Midbrain (tissue), 1 donor: Measurements from ENCODE around the gene MTHFD2.
"Not testable (repeated sequence)": the region's sequence is repeated elsewhere in the genome, so short reads cannot be mapped to it uniquely, and the experiment has no call there.

Experiments
- DNase-seq: peaks from one replicate; lab custom pipeline; 2025; lab: John Stamatoyannopoulos, UW

MTHFD2 gene

GRCh38 chr2:74228772-74229171 lies 30.4 kb downstream of the MTHFD2 start:
- DNase-seq, result no peak

DNA sequence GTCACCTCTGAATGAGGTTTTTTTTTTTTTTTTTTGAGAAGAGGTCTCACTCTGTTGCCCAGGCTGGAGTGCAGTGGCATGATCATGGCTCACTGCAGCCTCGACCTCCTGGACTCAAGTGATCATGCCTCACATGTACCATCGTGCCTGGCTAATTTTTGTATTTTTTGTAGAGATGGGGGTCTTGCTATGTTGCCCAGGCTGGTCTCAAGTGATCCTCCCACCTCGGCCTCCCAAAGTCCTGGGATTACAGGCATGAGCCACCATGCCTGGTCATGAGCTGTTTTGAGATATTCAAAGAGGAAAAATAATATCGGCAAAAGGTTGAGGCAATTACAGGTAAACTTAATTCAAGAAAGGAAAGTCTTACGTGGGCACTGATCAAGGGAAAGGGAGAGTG lies 31.4 kb downstream of the MTHFD2 start:
- DNase-seq, result not testable (repeated sequence)

- no peak for DNase-seq
Observed at GRCh38 chr2:74232426-74232825, 34.0 kb downstream of the MTHFD2 start.

- DNase-seq, result no peak
Observed at GRCh38 chr2:74233648-74234047, 35.2 kb downstream of the MTHFD2 start.

DNA sequence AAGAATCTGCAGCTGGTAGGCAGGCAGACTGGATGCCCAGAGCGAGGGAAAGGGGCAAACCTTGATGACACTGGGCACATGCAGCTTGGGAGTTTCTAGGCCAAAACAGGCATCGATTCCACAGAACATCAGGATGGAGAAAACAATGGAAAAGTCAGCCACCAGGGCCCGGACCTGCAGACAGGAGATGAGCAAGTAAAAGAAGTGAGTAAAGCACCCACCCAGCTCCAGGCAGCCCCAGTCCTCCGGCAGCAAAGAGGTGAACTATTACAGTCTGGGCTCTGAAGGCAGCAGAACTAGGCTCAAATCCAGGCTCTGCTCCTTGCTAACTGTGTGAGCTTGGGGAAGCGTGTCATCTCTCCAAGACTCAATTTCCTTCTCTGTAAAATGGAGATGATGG lies 36.6 kb downstream of the MTHFD2 start:
- DNase-seq, result no peak

DNA sequence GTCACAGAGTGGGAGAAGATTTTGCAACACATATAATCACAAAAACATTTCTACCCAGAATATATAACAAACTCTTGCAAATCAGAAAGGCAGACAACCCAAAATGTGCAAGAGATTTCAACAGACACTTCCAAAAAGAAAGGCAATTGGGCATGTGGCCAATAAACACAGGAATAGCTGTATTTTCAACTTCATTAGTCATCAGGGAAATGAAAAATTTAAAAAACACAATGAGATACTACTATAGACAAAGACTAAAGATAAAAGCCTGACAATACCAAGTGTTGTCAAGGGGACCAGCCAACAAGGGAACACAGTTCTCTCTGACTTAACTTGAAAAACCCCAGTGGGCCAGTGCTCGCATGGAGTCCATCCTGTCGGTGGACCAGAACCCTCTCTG lies 40.5 kb downstream of the MTHFD2 start:
- no peak for DNase-seq

DNA sequence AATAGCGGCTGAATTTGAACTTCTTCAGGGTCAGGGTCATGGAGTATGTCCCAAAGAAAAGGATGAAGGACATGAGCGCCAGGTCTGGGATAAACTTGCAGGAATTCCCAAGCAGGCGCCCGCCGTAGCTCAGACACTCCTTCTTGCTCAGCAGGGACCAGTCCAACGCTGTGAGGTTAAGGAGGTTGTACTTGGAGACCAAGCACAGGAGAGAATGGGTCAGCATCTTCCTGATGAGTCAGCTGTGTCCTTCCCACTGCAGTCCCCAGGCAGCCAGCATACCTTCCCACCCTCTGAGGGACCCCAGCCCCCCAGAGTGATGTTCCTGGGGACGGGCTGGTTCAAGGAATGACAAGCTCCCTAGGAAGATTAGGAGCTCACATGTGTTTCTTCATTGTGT lies 40.9 kb downstream of the MTHFD2 start:
- DNase-seq, result no peak

- no peak for DNase-seq
Observed at GRCh38 chr2:74242354-74243071, 44.1 kb downstream of the MTHFD2 start.

GRCh38 chr2:74244286-74244685 lies 45.9 kb downstream of the MTHFD2 start:
- no peak for DNase-seq

- no peak for DNase-seq
Observed at GRCh38 chr2:74246496-74247195, 48.2 kb downstream of the MTHFD2 start.

DNA sequence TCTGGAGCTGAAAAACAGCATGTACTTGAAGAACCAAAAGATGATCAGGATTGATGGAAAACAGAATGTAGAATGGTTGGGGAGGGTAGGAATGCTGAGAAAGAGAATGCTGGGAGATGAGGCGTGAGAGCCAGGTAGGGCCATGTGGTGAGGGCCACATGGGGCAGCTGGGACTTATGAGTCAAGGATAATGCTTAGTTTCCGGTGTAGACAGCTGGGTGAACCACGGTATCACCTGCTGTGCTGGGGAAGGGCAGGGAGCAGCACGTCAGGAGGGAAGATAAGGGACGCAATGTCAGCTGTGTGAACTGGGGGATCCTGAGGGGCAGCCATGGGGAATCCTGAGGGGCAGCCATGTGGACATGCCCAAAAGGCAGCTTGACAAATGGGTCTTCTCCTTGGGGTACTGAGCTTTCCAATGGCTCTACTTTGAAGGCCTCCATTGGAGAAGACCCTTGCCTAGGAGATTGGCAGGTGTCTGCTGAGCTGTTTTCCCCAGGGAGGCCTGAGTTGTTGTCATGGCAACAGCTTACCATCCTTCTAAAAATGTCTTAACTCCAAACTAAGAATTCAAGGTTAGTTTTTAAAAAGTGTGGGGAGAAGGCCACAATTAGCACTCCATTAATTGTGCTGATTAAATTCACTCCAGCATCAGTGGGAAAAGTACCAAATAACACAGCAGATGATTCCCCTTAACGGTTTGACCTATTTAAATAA lies 51.1 kb downstream of the MTHFD2 start:
- DNase-seq, result no peak

DNA sequence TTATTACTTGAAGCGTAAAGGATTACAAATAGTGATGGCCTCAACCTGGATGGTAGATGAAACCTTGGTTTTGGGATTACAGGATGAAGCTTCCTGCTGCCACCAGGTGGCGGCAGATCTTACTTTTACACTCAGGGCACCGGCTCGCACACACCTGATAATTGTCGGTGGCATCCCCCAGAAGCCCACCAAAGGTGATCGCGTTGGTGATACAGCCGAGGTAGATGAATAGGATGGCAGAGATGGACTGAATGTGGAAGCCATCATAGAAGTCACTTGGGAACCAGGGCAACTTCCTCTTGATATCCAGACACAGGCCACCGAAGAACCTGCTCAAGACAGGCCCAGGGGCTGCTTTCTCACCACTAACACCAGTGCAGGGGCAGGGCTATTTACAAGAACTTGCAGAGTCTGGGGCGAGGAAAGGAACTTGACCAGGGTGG lies 51.8 kb downstream of the MTHFD2 start:
- DNase-seq, result peak; percentile 25

- no peak for DNase-seq
Observed at GRCh38 chr2:74252036-74252435, 53.6 kb downstream of the MTHFD2 start.

DNA sequence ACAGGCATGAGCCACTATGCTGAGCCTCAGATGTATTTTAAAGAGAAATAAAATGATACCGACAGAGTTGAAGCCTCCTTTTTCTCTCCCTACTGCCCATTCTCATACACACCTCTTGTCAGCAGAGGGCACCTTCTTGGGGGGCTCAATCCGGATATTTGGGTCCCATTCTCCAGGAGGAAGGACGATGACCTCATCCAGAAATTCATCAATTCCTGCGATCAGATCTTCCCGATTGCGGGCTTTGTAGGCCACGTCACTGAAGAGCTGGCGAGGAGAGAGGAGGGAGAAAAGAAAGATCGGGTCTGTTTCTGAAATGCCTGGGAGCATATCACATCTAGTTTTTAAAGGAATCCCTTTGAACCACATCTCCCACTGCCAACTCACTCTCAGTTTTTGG lies 54.4 kb downstream of the MTHFD2 start:
- DNase-seq, result no peak

DNA sequence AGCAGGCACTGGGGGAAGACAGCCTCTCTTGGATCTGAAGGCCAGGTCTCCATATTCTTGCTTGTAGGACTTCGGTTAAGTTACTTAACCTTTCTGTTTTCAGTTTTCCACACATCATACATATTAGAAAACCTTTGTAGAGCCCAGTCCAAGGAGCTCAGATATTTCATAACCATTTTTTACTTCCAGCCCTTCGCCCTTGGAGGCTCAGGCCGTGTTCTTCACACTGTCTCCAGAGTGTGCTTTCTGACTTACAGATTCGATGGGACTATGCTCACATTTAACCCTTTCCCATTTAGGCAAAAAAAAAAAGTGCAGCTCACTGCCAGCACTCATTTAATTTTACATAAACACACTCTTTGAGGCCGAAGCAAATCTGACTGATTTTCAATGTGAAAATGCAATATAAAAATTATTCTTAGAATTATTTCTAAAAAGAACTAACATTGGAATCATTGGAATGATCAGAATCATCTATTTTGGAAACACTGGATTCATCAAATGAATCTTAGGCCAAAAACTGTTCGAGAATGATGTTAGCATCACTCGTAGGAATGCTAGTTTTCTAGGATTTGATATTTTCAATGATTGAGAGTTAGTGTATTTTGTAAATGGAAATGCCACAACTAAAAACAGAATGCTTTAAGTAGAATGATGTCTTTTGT lies 55.0 kb downstream of the MTHFD2 start:
- DNase-seq, result no peak

DNA sequence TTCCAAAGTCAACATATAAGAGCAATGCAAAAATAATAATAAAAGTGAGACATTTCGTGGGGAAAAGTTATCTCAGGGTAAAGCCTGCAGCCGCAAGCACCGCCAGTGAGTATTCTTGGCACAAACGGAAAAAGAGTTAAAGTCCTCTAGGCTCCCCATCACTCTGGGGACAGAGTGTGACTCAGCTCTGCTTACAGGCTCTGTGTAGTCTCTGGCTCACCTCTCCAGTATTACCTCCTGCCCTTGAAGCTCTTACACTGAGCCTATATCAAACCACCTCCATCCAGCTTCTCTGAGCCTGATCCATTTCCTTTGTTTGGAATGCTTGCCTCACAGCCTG lies 55.5 kb downstream of the MTHFD2 start:
- DNase-seq, result no peak

- no peak for DNase-seq
Observed at GRCh38 chr2:74255660-74256213, 57.3 kb downstream of the MTHFD2 start.

DNA sequence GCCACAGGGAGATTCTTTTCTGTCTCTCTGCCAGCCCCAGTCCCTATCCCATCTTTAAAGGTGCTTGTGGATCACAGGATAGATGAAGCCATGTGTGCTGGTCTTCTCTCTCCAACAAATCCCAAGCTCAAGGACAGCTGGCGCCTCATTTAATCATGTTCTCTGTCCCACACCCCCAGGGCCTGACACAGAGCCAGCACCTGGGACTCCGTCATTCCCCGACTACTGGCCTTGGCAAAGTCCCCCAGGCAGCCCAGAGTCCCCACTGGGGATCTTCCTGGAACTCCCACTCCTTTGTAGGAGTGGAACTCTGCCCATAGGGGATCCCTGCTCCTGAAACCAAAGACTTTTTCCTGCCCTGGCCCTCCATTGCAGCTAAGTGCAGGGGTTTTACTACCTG lies 60.8 kb downstream of the MTHFD2 start:
- DNase-seq, result no peak

GRCh38 chr2:74259733-74260132 lies 61.3 kb downstream of the MTHFD2 start:
- DNase-seq, result no peak

DNA sequence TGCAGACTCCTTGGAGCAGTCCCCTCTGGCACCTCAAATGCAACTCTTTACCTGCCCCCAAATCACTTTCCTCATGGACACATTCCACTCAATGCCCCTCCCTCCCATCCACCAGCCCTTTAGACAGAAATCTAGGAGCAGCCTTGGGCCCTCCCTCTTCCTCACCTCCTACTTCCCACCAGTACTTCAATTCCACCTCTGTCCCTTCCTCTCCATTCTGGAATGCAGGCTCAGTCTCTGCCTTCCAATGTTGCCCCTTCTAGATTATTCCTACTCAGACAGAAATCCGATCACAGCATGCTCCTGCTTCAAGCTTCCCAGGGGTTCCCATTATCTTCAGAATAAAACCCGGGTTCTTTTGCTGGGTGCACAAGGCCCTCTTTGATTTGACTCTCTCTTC lies 62.1 kb downstream of the MTHFD2 start:
- no peak for DNase-seq

- DNase-seq, result peak; percentile 9
Observed at GRCh38 chr2:74261204-74261864, 62.9 kb downstream of the MTHFD2 start.

- DNase-seq, result no peak
Observed at GRCh38 chr2:74262681-74263080, 64.3 kb downstream of the MTHFD2 start.
